H1 (cell line): ENCODE results near the gene RYR3. TPM values are rescaled to one million over a fixed set of nuclear protein-coding genes. Genes with fewer than 3 reads are reported as not detected.

ENCODE experiments used
- CTCF ChIA-PET: fragments of 300-600 bp; sonication (Branson Sonifier 250); formaldehyde crosslinking; loops from one replicate; lab custom pipeline; 2021; ENCODE audit not compliant: partially characterized antibody; lab: Charles Lee
- POLR2A ChIA-PET: fragments of 300-600 bp; sonication (Branson Sonifier 250); formaldehyde crosslinking; loops from one replicate; lab custom pipeline; 2021; ENCODE audit warnings: inconsistent platforms; ENCODE audit not compliant: partially characterized antibody; lab: Charles Lee
- DNase-seq, 2 experiments: peaks; one replicate each; pipeline versions ENCODE4 v3.0.0 to v3.0.0-alpha.2; 2010 to 2022; ENCODE audit warnings: low spot score in 2 of 2, low read depth in 1 of 2, mixed read lengths in 1 of 2
- FAIRE-seq: peaks from 2 replicates; lab custom pipeline; 2011; peaks lifted over from hg19 to GRCh38; lab: Jason Lieb, UNC
- H2AFZ ChIP-seq: 2 replicates; pipeline ENCODE4 v1.8.1; 2012; ENCODE audit warnings: low read length, inconsistent platforms
- H2AK5ac ChIP-seq: 2 replicates; pipeline ENCODE4 v1.6.1; 2013; ENCODE audit warnings: low read depth, low read length
- H2BK120ac ChIP-seq: replicated peaks from 2 replicates; pipeline ENCODE3; 2013; ENCODE audit warnings: low read depth, low read length, inconsistent platforms
- H2BK12ac ChIP-seq: 2 replicates; pipeline ENCODE4 v1.6.1; 2013; ENCODE audit warnings: low read depth, low read length
- H2BK15ac ChIP-seq: 2 replicates; pipeline ENCODE4 v1.6.1; 2013; ENCODE audit warnings: low read length
- H2BK20ac ChIP-seq: 2 replicates; pipeline ENCODE4 v1.6.1; 2013; ENCODE audit warnings: low read length
- H2BK5ac ChIP-seq: 2 replicates; pipeline ENCODE4 v1.6.1; 2013; ENCODE audit warnings: low read depth, low read length
- H3K14ac ChIP-seq: 2 replicates; pipeline ENCODE4 v1.6.1; 2013; ENCODE audit warnings: inconsistent platforms; ENCODE audit not compliant: insufficient read length
- H3K18ac ChIP-seq: 2 replicates; pipeline ENCODE4 v1.6.1; 2013; ENCODE audit warnings: low read length; ENCODE audit errors: extremely low read depth
- H3K23ac ChIP-seq: 2 replicates; pipeline ENCODE4 v1.6.1; 2013; ENCODE audit warnings: inconsistent platforms; ENCODE audit not compliant: insufficient read length
- H3K23me2 ChIP-seq: 2 replicates; pipeline ENCODE4 v1.6.1; 2013; ENCODE audit warnings: low read depth, low read length
- H3K27ac ChIP-seq: 2 replicates; pipeline ENCODE4 v1.6.1; 2011; ENCODE audit warnings: low read depth, low read length, inconsistent platforms
- H3K27me3 ChIP-seq, 4 experiments: replicated peaks in 1 of 4; 1 replicate in 1 of 4; 2 replicates in 3 of 4; pipeline versions ENCODE4 v1.6.1 to v1.8.1; 2011 to 2013; ENCODE audit warnings: low read length in 3 of 4, mild to moderate bottlenecking in 3 of 4, inconsistent platforms in 2 of 4, mixed read lengths in 2 of 4, moderate library complexity in 1 of 4; ENCODE audit not compliant: control insufficient read depth in 3 of 4, insufficient read depth in 3 of 4; ENCODE audit errors: extremely low read depth in 1 of 4
- H3K36me3 ChIP-seq, 4 experiments: 2 replicates each; pipeline versions ENCODE4 v1.6.1 to v1.8.1; 2011 to 2013; ENCODE audit warnings: mild to moderate bottlenecking in 4 of 4, low read length in 3 of 4, moderate library complexity in 2 of 4, control low read depth in 1 of 4, inconsistent platforms in 1 of 4; ENCODE audit not compliant: insufficient read depth in 4 of 4, control insufficient read depth in 2 of 4
- H3K4ac ChIP-seq: replicated peaks from 2 replicates; pipeline ENCODE3; 2013; ENCODE audit warnings: low read length, low read depth, mixed read lengths, inconsistent platforms; ENCODE audit not compliant: insufficient read length
- H3K4me1 ChIP-seq, 4 experiments: replicated peaks in 1 of 4; 1 replicate in 1 of 4; 2 replicates in 3 of 4; pipeline versions ENCODE4 v1.6.1 to v1.8.1; 2011 to 2013; ENCODE audit warnings: low read length in 3 of 4, inconsistent platforms in 2 of 4, mixed read lengths in 1 of 4; ENCODE audit not compliant: insufficient read depth in 4 of 4, control insufficient read depth in 3 of 4
- H3K4me2 ChIP-seq, 2 experiments: 2 replicates each; pipeline versions ENCODE4 v1.6.1 to v1.8.1; 2011 to 2013; ENCODE audit warnings: low read depth in 2 of 2, low read length in 2 of 2, control low read depth in 1 of 2, inconsistent platforms in 1 of 2, mild to moderate bottlenecking in 1 of 2; ENCODE audit not compliant: insufficient read depth in 1 of 2
- H3K4me3 ChIP-seq, 4 experiments: fragments of 200-600, 300-600 bp in 1 of 4; sonication (generic), shearing (Covaris generic), sonication (Bioruptor Twin) in 1 of 4; 2 replicates each; pipeline versions ENCODE4 v1.5.1 to v1.8.1; 2011 to 2016; ENCODE audit warnings: low read length in 4 of 4, low read depth in 3 of 4, control low read depth in 2 of 4, inconsistent platforms in 2 of 4, mild to moderate bottlenecking in 2 of 4, mixed read lengths in 1 of 4, moderate library complexity in 1 of 4; ENCODE audit not compliant: insufficient read depth in 2 of 4; ENCODE audit errors: extremely low read depth in 1 of 4
- H3K56ac ChIP-seq: replicated peaks from 2 replicates; pipeline ENCODE3; 2013; ENCODE audit warnings: low read depth, mild to moderate bottlenecking, mixed read lengths, low read length, inconsistent platforms; ENCODE audit not compliant: insufficient read length
- H3K79me1 ChIP-seq: 2 replicates; pipeline ENCODE4 v1.6.1; 2013; ENCODE audit warnings: low read depth, low read length, control low read depth
- H3K79me2 ChIP-seq, 2 experiments: 2 replicates each; pipeline versions ENCODE4 v1.6.1 to v1.8.1; 2012 to 2013; ENCODE audit warnings: low read length in 2 of 2, mild to moderate bottlenecking in 2 of 2, inconsistent platforms in 1 of 2; ENCODE audit not compliant: insufficient read depth in 2 of 2, control insufficient read depth in 1 of 2
- H3K9ac ChIP-seq, 4 experiments: replicated peaks in 1 of 4; 1 replicate in 1 of 4; 2 replicates in 3 of 4; pipeline versions ENCODE4 v1.6.1 to v1.8.1; 2011 to 2013; ENCODE audit warnings: low read depth in 3 of 4, low read length in 3 of 4, control low read depth in 2 of 4, mild to moderate bottlenecking in 2 of 4, moderate library complexity in 2 of 4, inconsistent platforms in 1 of 4; ENCODE audit errors: extremely low read depth in 1 of 4
- H3K9me3 ChIP-seq, 2 experiments: 2 replicates each; pipeline versions ENCODE4 v1.6.1 to v1.8.1; 2012 to 2013; ENCODE audit warnings: mild to moderate bottlenecking in 2 of 2, moderate library complexity in 2 of 2, control low read depth in 1 of 2, inconsistent platforms in 1 of 2, low read depth in 1 of 2, low read length in 1 of 2, mixed read lengths in 1 of 2; ENCODE audit not compliant: insufficient read depth in 2 of 2
- H4K20me1 ChIP-seq, 2 experiments: replicated peaks in 1 of 2; 2 replicates each; pipeline versions ENCODE3 to v1.8.1; 2011 to 2013; ENCODE audit warnings: inconsistent platforms in 2 of 2, low read length in 2 of 2, mild to moderate bottlenecking in 1 of 2; ENCODE audit not compliant: insufficient read depth in 2 of 2, control insufficient read depth in 1 of 2
- H4K5ac ChIP-seq: 2 replicates; pipeline ENCODE4 v1.6.1; 2013; ENCODE audit warnings: low read length, low read depth, mixed read lengths, inconsistent platforms; ENCODE audit not compliant: insufficient read length
- H4K8ac ChIP-seq: 2 replicates; pipeline ENCODE4 v1.8.0; 2013; ENCODE audit warnings: mild to moderate bottlenecking, moderate library complexity, low read length, inconsistent platforms; ENCODE audit not compliant: insufficient read depth; ENCODE audit errors: extremely low read depth
- H4K91ac ChIP-seq: replicated peaks from 2 replicates; pipeline ENCODE3; 2013; ENCODE audit warnings: low read length, mixed read lengths, inconsistent platforms; ENCODE audit not compliant: insufficient read length
- BRCA1 ChIP-seq: IDR thresholded peaks from 2 replicates; pipeline ENCODE4 v1.6.1; 2012; ENCODE audit warnings: low read depth, low read length, improper control_type of control experiment
- KDM5A ChIP-seq: fragments of 200-600 bp; IDR thresholded peaks from 2 replicates; pipeline ENCODE4 v1.7.1; 2012; ENCODE audit warnings: mild to moderate bottlenecking, low read length, inconsistent platforms, mixed read lengths
- NANOG ChIP-seq: IDR thresholded peaks from 2 replicates; pipeline ENCODE4 v1.6.1; 2011; ENCODE audit warnings: low read length, low read depth, mild to moderate bottlenecking, inconsistent platforms; ENCODE audit not compliant: insufficient read depth, poor library complexity, severe bottlenecking
- NRF1 ChIP-seq: IDR thresholded peaks from 2 replicates; pipeline ENCODE4 v1.6.1; 2011; ENCODE audit warnings: mild to moderate bottlenecking, low read depth, low read length, improper control_type of control experiment
- WGBS, 2 experiments: shearing (Covaris generic) in 1 of 2; methylation state at CpG; one replicate each; pipeline versions ENCODE4 v1.1.6 to v1.1.7; 2013 to 2015; ENCODE audit warnings: low lambda C conversion rate in 2 of 2, mixed read lengths in 2 of 2, inconsistent platforms in 1 of 2, low coverage in 1 of 2, missing lambda C conversion rate in 1 of 2; ENCODE audit not compliant: insufficient replicate concordance in 2 of 2, insufficient coverage in 1 of 2, insufficient read length in 1 of 2; ENCODE audit errors: extremely low coverage in 1 of 2, missing lambda C conversion rate in 1 of 2; 5-methylcytosine and 5-hydroxymethylcytosine counted together
- polyA plus RNA-seq, 7 experiments: library from polyadenylated mRNA; depleted of rRNA in 3 of 7; stranded (reverse) in 5 of 7; unstranded in 2 of 7; fragments of >200 nt in 5 of 7; fragments of 200-250 nt in 2 of 7; gene quantifications; 1 replicate in 5 of 7; 2 replicates in 1 of 7; 4 replicates in 1 of 7; pipeline versions ENCODE4 v1.2.1 to v1.2.3, GENCODE V29; 2011 to 2013; ENCODE audit warnings: missing spikeins in 2 of 7, mixed read lengths in 2 of 7
- total RNA-seq: library from RNA; stranded (reverse); fragmentation: NEBNext Ultra II Directional; extraction: Animal tissue kit (Norgen Biotek cat#: 25700); gene quantifications from 2 replicates; pipeline ENCODE4 v1.2.1, GENCODE V29; 2021

Gene RYR3
- total and polyA plus RNA-seq, 2 of the 8 experiments (the other 6 are each of a cell fraction or from before 2014, with no cell fraction given), result 0.33 to 3.4 TPM

GRCh38 chr15:33411596-33412540 is 101.1 kb downstream of the RYR3 start:
- Histone ChIP-seq H3K56ac (no peak overlapping the region), H4K8ac (no peak overlapping the region), H2BK120ac (no peak overlapping the region), H3K79me2 (no peaks in the 10 kb centered on the region), H4K20me1 (no peaks in the 10 kb centered on the region), H3K18ac (no peak overlapping the region), H3K14ac (no peak overlapping the region), H3K27ac (no peak overlapping the region), H2BK15ac (no peak overlapping the region), H4K5ac (no peak overlapping the region), H3K23ac (no peak overlapping the region), H3K36me3 (no peaks in the 10 kb centered on the region), H3K4me1 (no peaks in the 10 kb centered on the region), H2BK5ac (no peak overlapping the region), H3K4me2 (no peak overlapping the region), H3K9me3 (no peaks in the 10 kb centered on the region; a peak in 1 of 4 replicates), H2BK12ac (no peak overlapping the region), H2AK5ac (no peak overlapping the region), H2BK20ac (no peak overlapping the region), H3K4me3 (no peak overlapping the region), H4K91ac (no peak overlapping the region), H3K9ac (no peak overlapping the region), H3K4ac (no peak overlapping the region), H3K79me1 (no peaks in the 10 kb centered on the region), H3K23me2 (no peaks in the 10 kb centered on the region), H3K27me3 (no peaks in the 10 kb centered on the region), H2AFZ (no peak overlapping the region)
- 90% methylated on average over 7 of the region's 7 CpGs; no CpG with 5 or more reads in 1 of the 2 experiments for WGBS, 2 experiments
- ChIA-PET CTCF (interaction anchor here (1.3 to 1.6 kb wide), 3 partner anchors 13 to 90 kb away, joined by 3 to 5 read pairs (median 3); no protein-coding TSS in a partner anchor), POLR2A (no interaction called here)
- FAIRE-seq, result no peak
- no peak for DNase-seq
- no peak for TF ChIP-seq NRF1
- no peak for TF ChIP-seq KDM5A
- no peak for TF ChIP-seq BRCA1
- TF ChIP-seq NANOG, result no peak
